ENCODE measurements around the gene NT5DC4. TPM values are rescaled to one million over a fixed set of nuclear protein-coding genes. Genes with fewer than 3 reads are reported as not detected.

Gene NT5DC4
- total RNA-seq, 1 donor from 2014 or later: 0.53 TPM

GRCh38 chr2:112692495-112692911 is 28.3 kb upstream of the NT5DC4 start:
- intact Hi-C loops (cut with DNase I): no loop called here
- Histone ChIP-seq H3K27me3 (ENCODE audit: low read depth) (no peaks in the 10 kb centered on the region), H3K9me3 (no peaks in the 10 kb centered on the region), H3K4me1 (peaks cover 30% of the 10 kb centered on the region), H3K4me3 (no peak overlapping the region), H3K36me3 (no peaks in the 10 kb centered on the region), H3K27ac (peak overlapping the region; percentile 18)
- ATAC-seq (peak; percentile 70 to 80), DNase-seq (peak; percentile 70)
- TF ChIP-seq CTCF (IDR thresholded peaks at IDR 0.05): no peak

- ATAC-seq: no peak
- no peaks in the 10 kb centered on the region for H3K9me3 ChIP-seq
- no peaks in the 10 kb centered on the region for H3K27me3 ChIP-seq (ENCODE audit: low read depth)
- peak overlapping the region; percentile 18 for H3K27ac ChIP-seq
- no peak for TF ChIP-seq CTCF (IDR thresholded peaks at IDR 0.05)
- H3K36me3 ChIP-seq: no peaks in the 10 kb centered on the region
- DNase-seq: no peak
- H3K4me1 ChIP-seq: peaks cover 30% of the 10 kb centered on the region
- intact Hi-C loops (cut with DNase I): no loop called here
- no peak overlapping the region for H3K4me3 ChIP-seq
Observed at GRCh38 chr2:112692918-112693317, 27.9 kb upstream of the NT5DC4 start.

GRCh38 chr2:112693596-112693995 is 27.2 kb upstream of the NT5DC4 start:
- H3K4me3 ChIP-seq: no peak overlapping the region
- H3K4me1 ChIP-seq: peaks cover 32% of the 10 kb centered on the region
- H3K36me3 ChIP-seq: no peaks in the 10 kb centered on the region
- DNase-seq (no peak), ATAC-seq (no peak)
- H3K27ac ChIP-seq: no peak overlapping the region
- no peak for TF ChIP-seq CTCF (IDR thresholded peaks at IDR 0.05)
- H3K27me3 ChIP-seq (ENCODE audit: low read depth): no peaks in the 10 kb centered on the region
- intact Hi-C loops (cut with DNase I): no loop called here
- no peaks in the 10 kb centered on the region for H3K9me3 ChIP-seq

GRCh38 chr2:112694182-112694581 is 26.6 kb upstream of the NT5DC4 start:
- TF ChIP-seq CTCF (IDR thresholded peaks at IDR 0.05): no peak
- no peak overlapping the region for H3K4me3 ChIP-seq
- ATAC-seq: no peak
- H3K27ac ChIP-seq: no peak overlapping the region
- no peak for DNase-seq
- no peaks in the 10 kb centered on the region for H3K36me3 ChIP-seq
- peaks cover 38% of the 10 kb centered on the region for H3K4me1 ChIP-seq
- H3K9me3 ChIP-seq: no peaks in the 10 kb centered on the region
- intact Hi-C loops (cut with DNase I): no loop called here
- no peaks in the 10 kb centered on the region for H3K27me3 ChIP-seq (ENCODE audit: low read depth)

GRCh38 chr2:112698834-112699515 is 21.8 kb upstream of the NT5DC4 start:
- ATAC-seq: no peak
- no peak for DNase-seq
- intact Hi-C loops (cut with DNase I): no loop called here
- H3K27ac ChIP-seq: peak overlapping the region; percentile 63
- no peak overlapping the region for H3K4me3 ChIP-seq
- no peak for TF ChIP-seq CTCF (IDR thresholded peaks at IDR 0.05)
- no peaks in the 10 kb centered on the region for H3K36me3 ChIP-seq
- peaks cover 22% of the 10 kb centered on the region for H3K4me1 ChIP-seq
- H3K9me3 ChIP-seq: no peaks in the 10 kb centered on the region
- no peaks in the 10 kb centered on the region for H3K27me3 ChIP-seq (ENCODE audit: low read depth)
